Upper lobe of left lung (tissue), 4 donors: ENCODE data around the gene CMYA5.
"Not testable (repeated sequence)": the region's sequence is repeated elsewhere in the genome, so short reads cannot be mapped to it uniquely, and the experiment has no call there.

Experiments
- EP300 ChIP-seq, 4 donors: sonication (generic); formaldehyde crosslinking; IDR thresholded peaks; one replicate each; pipeline ENCODE4 v1.5.1; 2017; ENCODE audit warnings: antibody characterized with exemption in 4 of 4, control low read depth in 2 of 4
- POLR2A ChIP-seq, 4 donors: fragments of 450-650 bp; IDR thresholded peaks; one replicate each; pipeline ENCODE4 v1.5.1; 2016 to 2017; ENCODE audit warnings: antibody characterized with exemption in 4 of 4, mild to moderate bottlenecking in 2 of 4
- POLR2AphosphoS5 ChIP-seq, 2 donors: sonication (generic); formaldehyde crosslinking; IDR thresholded peaks; one replicate each; pipeline ENCODE4 v1.5.1; 2017; ENCODE audit warnings: antibody characterized with exemption in 2 of 2
- TF ChIP-seq, protein P1 (sequence below), 6 experiments: fragments of 450-650 bp in 4 of 6; fragments of 200-600 bp in 2 of 6; sonication (generic) in 2 of 6; IDR thresholded peaks; one replicate each; pipeline ENCODE4 v1.5.1; 2016 to 2019; ENCODE audit warnings: antibody characterized with exemption in 6 of 6

DNA sequence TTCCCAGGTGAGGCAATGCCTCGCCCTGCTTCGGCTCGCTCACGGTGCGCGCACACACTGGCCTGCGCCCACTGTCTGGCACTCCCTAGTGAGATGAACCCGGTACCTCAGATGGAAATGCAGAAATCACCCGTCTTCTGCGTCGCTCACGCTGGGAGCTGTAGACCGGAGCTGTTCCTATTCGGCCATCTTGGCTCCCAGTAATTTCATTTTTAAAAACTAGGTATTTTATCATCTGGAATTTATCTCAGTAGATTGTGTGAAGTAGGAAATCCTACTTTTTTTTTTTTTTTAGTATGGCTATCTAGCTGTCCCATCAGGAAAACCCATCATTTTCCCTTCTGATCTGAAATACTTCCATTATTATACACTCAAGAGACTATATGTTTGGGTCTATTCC lies 95.1 kb downstream of the CMYA5 start:
- TF ChIP-seq, protein P1, sequence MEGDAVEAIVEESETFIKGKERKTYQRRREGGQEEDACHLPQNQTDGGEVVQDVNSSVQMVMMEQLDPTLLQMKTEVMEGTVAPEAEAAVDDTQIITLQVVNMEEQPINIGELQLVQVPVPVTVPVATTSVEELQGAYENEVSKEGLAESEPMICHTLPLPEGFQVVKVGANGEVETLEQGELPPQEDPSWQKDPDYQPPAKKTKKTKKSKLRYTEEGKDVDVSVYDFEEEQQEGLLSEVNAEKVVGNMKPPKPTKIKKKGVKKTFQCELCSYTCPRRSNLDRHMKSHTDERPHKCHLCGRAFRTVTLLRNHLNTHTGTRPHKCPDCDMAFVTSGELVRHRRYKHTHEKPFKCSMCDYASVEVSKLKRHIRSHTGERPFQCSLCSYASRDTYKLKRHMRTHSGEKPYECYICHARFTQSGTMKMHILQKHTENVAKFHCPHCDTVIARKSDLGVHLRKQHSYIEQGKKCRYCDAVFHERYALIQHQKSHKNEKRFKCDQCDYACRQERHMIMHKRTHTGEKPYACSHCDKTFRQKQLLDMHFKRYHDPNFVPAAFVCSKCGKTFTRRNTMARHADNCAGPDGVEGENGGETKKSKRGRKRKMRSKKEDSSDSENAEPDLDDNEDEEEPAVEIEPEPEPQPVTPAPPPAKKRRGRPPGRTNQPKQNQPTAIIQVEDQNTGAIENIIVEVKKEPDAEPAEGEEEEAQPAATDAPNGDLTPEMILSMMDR (IDR thresholded peaks at IDR 0.05): not testable (repeated sequence)
- TF ChIP-seq POLR2A, EP300, POLR2AphosphoS5 (IDR thresholded peaks at IDR 0.05): not testable (repeated sequence)
